Stimulated activated CD4-positive, alpha-beta T cell treated with anti-CD3 and anti-CD28 coated beads, Interleukin-4, amount 100 ng/mL, for 48 hours (primary cell): ENCODE measurements around the gene NSG1.

ENCODE experiments used
- DNase-seq, 2 donors: peaks; one replicate each; pipeline ENCODE4 v3.0.0-alpha.2; 2020; ENCODE audit warnings: low read depth in 2 of 2

The NSG1 gene

DNA sequence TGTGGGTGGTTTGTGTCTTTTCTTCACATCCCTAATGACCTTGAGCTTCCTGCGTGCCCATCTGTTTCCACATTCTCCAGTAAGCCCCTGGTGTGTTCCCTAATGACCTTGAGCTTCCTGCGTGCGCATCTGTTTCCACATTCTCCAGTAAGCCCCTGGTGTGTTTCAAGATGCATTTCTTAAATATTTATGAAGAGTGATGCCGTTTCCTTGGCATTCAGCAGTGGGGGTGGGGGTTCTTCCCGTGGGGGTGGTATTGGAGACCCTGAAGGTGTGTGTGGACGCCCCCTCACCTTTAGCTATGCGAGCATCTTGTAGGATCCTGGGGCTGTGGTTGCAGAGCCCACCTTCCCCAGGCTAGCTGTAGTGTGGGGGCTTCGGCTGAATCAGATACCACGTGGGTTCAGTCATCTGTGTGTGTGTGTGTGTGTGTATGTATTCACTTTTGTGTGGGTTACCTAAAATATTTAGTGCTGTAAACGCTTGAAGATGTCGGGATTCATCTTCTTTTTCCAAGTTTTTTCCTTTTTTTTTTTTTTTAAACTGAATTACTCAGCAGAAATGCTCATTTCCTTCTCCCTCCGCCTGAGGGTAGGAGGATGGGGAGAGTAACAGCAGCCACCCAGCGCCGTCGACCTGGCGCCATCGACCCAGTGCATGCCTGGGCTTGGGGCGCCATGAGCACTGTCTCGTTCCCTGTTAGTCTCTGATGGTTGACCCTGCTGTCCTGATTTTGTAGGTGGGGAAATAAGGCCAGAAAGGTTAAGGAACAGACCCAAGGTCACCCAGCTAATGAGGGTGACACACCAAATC, 9.9 kb downstream of the NSG1 start:
- no peak for DNase-seq

GRCh38 chr4:4397441-4397819, 10.5 kb downstream of the NSG1 start:
- no peak for DNase-seq

DNA sequence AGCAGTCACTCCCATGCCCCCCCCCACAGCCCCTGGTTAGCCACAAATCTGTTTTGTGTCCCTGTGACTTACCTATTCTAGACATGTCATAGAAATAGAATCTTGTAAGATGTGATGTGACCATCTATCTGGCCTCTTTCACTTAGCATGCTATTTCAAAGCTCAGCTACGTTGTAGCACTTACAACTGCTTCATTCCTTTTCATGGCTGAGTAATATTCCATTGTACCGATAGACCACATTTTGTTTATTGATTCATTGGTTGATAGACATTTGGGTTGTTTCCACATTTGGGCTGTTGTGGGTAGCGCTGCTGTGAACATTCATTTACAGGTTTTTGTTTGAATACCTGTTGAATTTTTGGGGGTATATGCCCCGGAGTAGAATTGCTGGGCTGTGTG, 11.5 kb downstream of the NSG1 start:
- DNase-seq: no peak

- no peak for DNase-seq
These were observed 14.1 kb downstream of the NSG1 start for GRCh38 chr4:4401036-4401435.

DNA sequence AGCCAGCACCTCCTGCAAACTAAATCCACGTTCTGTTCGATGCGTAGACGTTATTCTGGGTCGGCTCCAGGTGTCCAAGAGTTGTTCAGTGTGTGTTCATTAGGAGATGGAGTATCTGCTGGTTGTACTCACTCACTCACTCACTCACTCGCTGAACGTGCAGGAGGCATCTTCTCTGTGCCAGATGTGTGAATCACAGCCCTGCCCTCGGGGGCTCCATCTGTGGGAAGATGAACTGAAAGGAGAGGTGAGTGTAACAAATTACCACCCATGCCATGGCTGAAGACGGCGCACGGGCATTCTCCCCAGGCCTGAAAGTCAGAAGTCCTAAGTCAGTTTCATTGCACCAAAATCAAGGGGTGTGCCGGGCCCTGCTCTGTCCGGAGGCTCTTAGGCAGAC, 16.1 kb downstream of the NSG1 start:
- no peak for DNase-seq

DNA sequence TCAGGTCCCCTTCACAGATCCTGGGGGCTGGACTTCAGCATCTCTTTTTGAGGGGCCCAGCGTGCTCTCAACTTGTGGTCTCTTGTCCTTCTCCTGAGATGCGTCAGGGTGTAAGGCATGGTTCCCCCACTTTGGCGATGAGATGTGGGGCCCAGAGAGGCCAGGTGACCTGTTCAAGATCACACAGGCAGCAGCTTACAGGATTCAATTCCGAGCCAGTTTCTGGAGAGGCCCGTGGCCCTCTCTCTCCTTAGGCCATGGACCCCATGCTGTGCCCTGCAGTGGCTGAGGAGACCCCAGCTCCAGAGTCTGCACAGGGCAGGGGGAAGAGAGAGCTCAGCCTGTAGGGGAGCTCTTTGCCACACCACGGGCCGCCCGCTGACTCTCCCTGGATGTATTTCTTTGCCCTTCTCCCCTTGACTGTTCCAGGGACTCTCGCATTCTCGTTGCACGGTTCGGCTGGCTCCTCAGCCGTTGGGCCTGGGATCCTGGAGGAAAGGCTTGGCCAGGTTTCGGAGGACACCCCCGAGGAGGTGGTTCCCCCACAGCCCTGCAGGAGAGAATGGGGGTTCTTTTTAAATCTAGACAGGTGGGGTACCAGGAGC, 18.6 kb downstream of the NSG1 start:
- no peak for DNase-seq

- no peak for DNase-seq
These were observed 19.8 kb downstream of the NSG1 start for GRCh38 chr4:4406455-4407298.

GRCh38 chr4:4407299-4408131, 20.6 kb downstream of the NSG1 start:
- no peak for DNase-seq

DNA sequence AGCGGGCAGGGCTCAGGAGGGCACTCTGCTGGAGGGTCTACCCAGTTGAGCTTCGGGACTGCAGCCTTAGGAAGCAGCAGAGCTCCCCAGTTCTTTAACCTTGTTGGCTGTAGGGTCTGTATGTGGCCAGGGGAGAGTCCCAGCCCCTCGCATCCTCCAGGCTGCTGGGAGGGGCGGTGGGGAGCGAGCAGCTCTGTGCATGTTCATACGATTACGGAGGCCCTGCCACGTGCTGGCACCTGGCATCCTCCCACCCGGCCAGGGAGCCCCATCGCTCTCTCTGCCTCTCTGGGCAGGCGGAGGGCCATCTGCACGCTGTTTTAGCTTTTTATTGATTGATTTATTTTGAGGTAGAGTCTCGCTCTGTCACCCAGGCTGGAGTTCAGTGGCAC, 21.2 kb downstream of the NSG1 start:
- DNase-seq: no peak

DNA sequence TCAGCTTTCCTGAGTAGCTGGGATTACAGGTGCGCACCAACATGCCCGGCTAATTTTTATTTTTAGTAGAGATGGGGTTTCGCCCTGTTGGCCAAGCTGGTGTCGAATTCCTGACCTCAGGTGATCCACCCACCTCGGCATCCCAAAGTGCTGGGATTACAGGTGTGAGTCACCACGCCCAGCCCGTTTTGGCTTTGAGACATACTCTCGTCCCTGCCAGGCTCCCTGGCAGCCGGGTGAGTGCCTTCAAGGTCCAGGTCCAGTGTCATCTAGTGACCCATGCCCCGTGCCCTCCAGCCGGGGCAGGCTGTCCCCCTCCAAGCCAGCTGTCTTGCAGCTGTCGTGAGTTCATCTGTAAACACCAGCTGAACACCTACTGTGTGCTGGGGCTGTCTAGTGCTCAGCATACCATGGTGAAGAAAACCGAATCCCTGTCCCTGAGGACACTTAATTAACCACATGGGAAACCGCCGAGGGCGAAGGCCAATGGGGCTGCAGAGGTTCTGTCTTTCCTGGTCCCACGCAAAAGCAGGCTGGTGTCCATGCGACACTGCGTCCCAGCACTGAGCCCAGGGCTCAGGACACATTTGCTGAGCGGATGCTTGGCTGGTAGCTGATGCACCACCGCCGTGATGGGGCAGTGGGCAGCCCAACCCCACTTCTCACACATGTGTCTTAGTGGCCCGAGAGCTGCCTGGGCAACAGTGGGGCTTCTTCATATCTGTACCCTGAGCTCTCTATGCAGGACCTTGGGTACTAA, 21.9 kb downstream of the NSG1 start:
- no peak for DNase-seq

DNA sequence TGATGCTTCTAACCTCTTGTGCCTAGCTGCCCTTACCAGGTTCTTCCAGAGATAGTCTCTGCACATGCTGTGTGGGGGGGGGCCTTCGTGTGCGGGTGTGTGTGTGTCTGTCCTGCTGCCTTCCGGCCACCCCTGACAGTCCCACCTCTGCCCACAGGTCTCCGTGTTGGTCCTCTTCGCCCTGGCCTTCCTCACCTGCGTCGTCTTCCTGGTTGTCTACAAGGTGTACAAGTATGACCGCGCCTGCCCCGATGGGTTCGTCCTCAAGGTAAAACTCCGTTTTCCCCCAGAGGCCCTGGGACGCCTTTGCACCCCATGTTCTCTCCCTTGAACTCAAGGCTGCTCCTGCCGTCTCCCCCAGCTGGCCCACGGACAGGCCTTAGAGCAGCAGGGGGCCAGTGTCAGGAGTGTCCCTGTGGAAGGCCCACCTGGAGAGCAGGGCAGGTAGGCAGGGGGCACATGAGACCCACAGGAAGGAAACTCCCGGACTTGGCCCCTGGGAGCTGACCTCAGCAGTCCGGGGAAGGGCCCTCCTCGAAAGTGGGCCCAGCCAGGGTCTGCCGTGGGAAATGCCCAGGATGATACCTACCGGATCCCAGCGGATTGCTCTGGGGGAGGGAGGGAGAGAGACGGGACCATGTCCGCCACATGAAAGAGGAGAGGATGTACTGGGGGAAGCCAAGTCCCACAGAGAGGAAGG, 22.7 kb downstream of the NSG1 start:
- no peak for DNase-seq

DNA sequence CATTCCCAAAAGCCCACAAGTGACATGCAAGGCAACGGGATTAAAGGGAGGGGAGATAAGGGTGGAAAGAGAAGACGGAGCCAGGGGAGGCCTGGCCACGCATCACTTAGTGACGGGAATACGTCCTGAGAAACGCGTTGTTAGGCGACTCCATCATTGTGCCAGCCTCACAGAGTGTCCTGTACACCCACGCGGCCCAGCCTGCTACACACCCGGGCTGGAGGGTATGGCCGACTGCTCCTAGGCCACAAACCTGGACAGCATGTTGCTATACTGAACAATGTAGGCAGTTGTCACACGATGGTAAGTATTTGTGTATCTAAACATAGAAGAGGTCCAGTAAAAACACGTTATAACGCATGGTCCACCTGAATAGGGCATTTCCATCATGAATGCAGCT, 23.4 kb downstream of the NSG1 start:
- no peak for DNase-seq

- DNase-seq: no peak
These were observed 25.0 kb downstream of the NSG1 start for GRCh38 chr4:4411906-4412305.

DNA sequence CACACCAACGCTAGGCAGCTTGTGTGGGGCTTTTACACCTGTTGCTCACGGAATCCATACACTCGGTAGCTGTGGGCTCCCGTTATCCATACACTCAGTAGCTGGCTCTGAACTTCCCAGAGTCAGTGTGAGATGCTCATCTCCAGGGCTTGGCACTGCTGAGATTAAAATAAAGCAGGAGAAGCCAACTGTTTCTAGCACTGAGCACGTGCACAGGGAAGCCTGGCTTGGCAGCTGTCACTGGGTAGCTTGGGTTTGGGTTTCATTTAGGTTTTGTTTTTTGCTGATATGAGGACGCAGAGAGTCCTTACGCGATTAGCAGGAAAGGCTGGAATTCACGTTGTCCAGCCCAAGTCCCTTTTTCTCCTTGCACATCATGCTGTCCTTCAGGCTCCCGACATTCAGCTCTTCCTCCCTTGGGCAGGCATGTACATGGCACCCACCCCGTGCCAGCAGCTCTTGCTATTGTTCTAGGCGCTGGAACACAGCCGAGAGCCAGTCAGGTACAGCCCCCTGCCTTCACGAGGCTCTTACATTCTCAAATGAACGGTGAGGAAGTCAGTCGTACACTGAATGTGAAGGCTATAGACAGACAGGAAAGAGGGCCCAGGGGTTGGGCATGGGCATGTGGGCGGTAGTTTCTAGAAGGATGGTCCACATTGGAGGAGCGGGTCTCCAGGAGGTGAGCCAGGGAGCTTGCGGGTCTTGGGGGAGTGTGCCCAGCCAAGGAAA, 25.9 kb downstream of the NSG1 start:
- DNase-seq: no peak

DNA sequence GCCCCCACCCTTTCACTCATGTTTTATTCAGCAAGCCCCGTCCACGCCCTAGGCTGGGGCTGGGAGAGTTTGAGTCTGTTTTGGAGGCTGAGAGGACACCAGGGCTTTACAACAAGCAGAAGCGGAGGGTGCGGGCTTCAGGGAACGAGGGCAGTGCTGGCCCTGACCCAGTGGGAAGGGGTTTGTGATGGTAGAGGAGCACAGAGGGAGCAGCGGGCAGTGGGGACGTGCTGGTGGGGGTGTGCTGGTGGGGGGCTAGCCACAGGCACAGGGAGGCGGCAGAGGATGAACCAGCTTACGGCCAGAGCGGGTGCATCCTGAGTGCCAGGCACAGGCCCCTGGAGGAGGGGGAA, 26.4 kb downstream of the NSG1 start:
- DNase-seq: no peak

- no peak for DNase-seq
These were observed 26.9 kb downstream of the NSG1 start for GRCh38 chr4:4413806-4414205.

- no peak for DNase-seq
These were observed 28.4 kb downstream of the NSG1 start for GRCh38 chr4:4415107-4415805.

GRCh38 chr4:4415806-4416805, 29.2 kb downstream of the NSG1 start:
- DNase-seq: no peak
